HEK293 (cell line): ENCODE results near the gene CAD.

ENCODE experiments used
- CTCF ChIA-PET: fragments of 350-600 bp; formaldehyde crosslinking; extraction: SDS; loops from one replicate; lab custom pipeline; 2021; ENCODE audit warnings: antibody characterized with exemption; lab: Yijun Ruan, JAX
- POLR2A ChIA-PET: fragments of 300-600 bp; formaldehyde crosslinking; extraction: SDS; loops from one replicate; lab custom pipeline; 2020; ENCODE audit warnings: antibody characterized with exemption, inconsistent platforms; lab: Yijun Ruan, JAX
- H3K27ac ChIP-seq: fragments of 200-500 bp; sonication (Bioruptor generic); 2 replicates; pipeline ENCODE4 v1.5.1; 2014; ENCODE audit warnings: low read depth, low read length, control low read depth, inconsistent platforms; ENCODE audit errors: extremely low read depth
- H3K36me3 ChIP-seq, 2 experiments: fragments of 200-500 bp in 1 of 2; sonication (Bioruptor generic) in 1 of 2; 1 replicate in 1 of 2; 2 replicates in 1 of 2; pipeline ENCODE4 v1.5.1; 2014 to 2017; ENCODE audit warnings: inconsistent platforms in 2 of 2, low read length in 2 of 2; ENCODE audit not compliant: control insufficient read depth in 2 of 2, insufficient read depth in 1 of 2
- H3K4me1 ChIP-seq: fragments of 200-500 bp; sonication (Bioruptor generic); 2 replicates; pipeline ENCODE4 v1.5.1; 2014; ENCODE audit warnings: mild to moderate bottlenecking, low read length, inconsistent platforms; ENCODE audit not compliant: control insufficient read depth, insufficient read depth
- H3K4me3 ChIP-seq: 2 replicates; pipeline ENCODE4 v1.5.1; 2011; ENCODE audit warnings: low read depth, mild to moderate bottlenecking, control low read depth, low read length, moderate library complexity
- H3K9me3 ChIP-seq: fragments of 200-500 bp; sonication (Bioruptor generic); 2 replicates; pipeline ENCODE4 v1.5.1; 2014; ENCODE audit warnings: low read depth, low read length, inconsistent platforms; ENCODE audit not compliant: control insufficient read depth, insufficient read depth
- AEBP2 ChIP-seq: fragments of 450-650 bp; formaldehyde crosslinking; IDR thresholded peaks from 2 replicates; pipeline ENCODE4 v1.5.1; 2016; ENCODE audit warnings: missing biosample characterization, missing genetic modification characterization, borderline replicate concordance
- EGR2 ChIP-seq: fragments of 450-650 bp; formaldehyde crosslinking; IDR thresholded peaks from 2 replicates; pipeline ENCODE4 v1.5.1; 2016; ENCODE audit warnings: low read depth, missing biosample characterization, missing genetic modification characterization
- KLF7 ChIP-seq: fragments of 450-650 bp; formaldehyde crosslinking; IDR thresholded peaks from 2 replicates; pipeline ENCODE4 v1.5.1; 2016; ENCODE audit warnings: missing biosample characterization, missing genetic modification characterization, borderline replicate concordance
- MYNN ChIP-seq: fragments of 450-650 bp; formaldehyde crosslinking; IDR thresholded peaks from 2 replicates; pipeline ENCODE4 v1.5.1; 2016; ENCODE audit warnings: missing biosample characterization, missing genetic modification characterization, borderline replicate concordance
- REPIN1 ChIP-seq: fragments of 450-650 bp; formaldehyde crosslinking; IDR thresholded peaks from 2 replicates; pipeline ENCODE4 v1.5.1; 2017; ENCODE audit warnings: missing biosample characterization, missing genetic modification characterization, low read depth
- SCRT1 ChIP-seq: fragments of 450-650 bp; formaldehyde crosslinking; IDR thresholded peaks from 2 replicates; pipeline ENCODE4 v1.5.1; 2016; ENCODE audit warnings: missing biosample characterization, missing genetic modification characterization, borderline replicate concordance
- SCRT2 ChIP-seq: fragments of 450-650 bp; formaldehyde crosslinking; IDR thresholded peaks from 2 replicates; pipeline ENCODE4 v1.5.1; 2016; ENCODE audit warnings: missing biosample characterization, missing genetic modification characterization
- SP3 ChIP-seq: fragments of 450-650 bp; formaldehyde crosslinking; IDR thresholded peaks from 2 replicates; pipeline ENCODE4 v1.5.1; 2016; ENCODE audit warnings: missing biosample characterization, missing genetic modification characterization
- YY1 ChIP-seq: fragments of 450-650 bp; formaldehyde crosslinking; IDR thresholded peaks from 2 replicates; pipeline ENCODE4 v1.5.1; 2018; ENCODE audit warnings: missing biosample characterization, missing genetic modification characterization
- ZBTB17 ChIP-seq: fragments of 450-650 bp; formaldehyde crosslinking; IDR thresholded peaks from 2 replicates; pipeline ENCODE4 v1.5.1; 2016; ENCODE audit warnings: missing biosample characterization, missing genetic modification characterization
- ZBTB44 ChIP-seq: fragments of 450-650 bp; IDR thresholded peaks from 2 replicates; pipeline ENCODE4 v1.5.1; 2018; ENCODE audit warnings: missing biosample characterization, mild to moderate bottlenecking, missing genetic modification characterization
- ZFHX2 ChIP-seq: fragments of 450-650 bp; formaldehyde crosslinking; conservative IDR thresholded peaks from 2 replicates; pipeline ENCODE4 v1.5.1; 2016; ENCODE audit warnings: missing biosample characterization, missing genetic modification characterization
- ZNF140 ChIP-seq: fragments of 450-650 bp; formaldehyde crosslinking; IDR thresholded peaks from 2 replicates; pipeline ENCODE4 v1.5.1; 2016; ENCODE audit warnings: missing biosample characterization, missing genetic modification characterization
- ZNF248 ChIP-seq: fragments of 450-650 bp; formaldehyde crosslinking; IDR thresholded peaks from 2 replicates; pipeline ENCODE4 v1.5.1; 2017; ENCODE audit warnings: missing biosample characterization, missing genetic modification characterization
- ZNF561 ChIP-seq: fragments of 450-650 bp; IDR thresholded peaks from 2 replicates; pipeline ENCODE4 v1.5.1; 2018; ENCODE audit warnings: missing biosample characterization, missing genetic modification characterization, borderline replicate concordance
- ZNF596 ChIP-seq: fragments of 450-650 bp; IDR thresholded peaks from 2 replicates; pipeline ENCODE4 v1.5.0; 2018; ENCODE audit warnings: missing biosample characterization, mild to moderate bottlenecking, missing genetic modification characterization, moderate library complexity
- ZNF658 ChIP-seq: fragments of 450-650 bp; formaldehyde crosslinking; IDR thresholded peaks from 2 replicates; pipeline ENCODE4; 2016; ENCODE audit warnings: missing biosample characterization, missing genetic modification characterization
- ZSCAN16 ChIP-seq: fragments of 450-650 bp; formaldehyde crosslinking; IDR thresholded peaks from 2 replicates; pipeline ENCODE4 v1.5.1; 2016; ENCODE audit warnings: missing biosample characterization, missing genetic modification characterization
- ZSCAN23 ChIP-seq: fragments of 450-650 bp; formaldehyde crosslinking; IDR thresholded peaks from 2 replicates; pipeline ENCODE4 v1.5.1; 2016; ENCODE audit warnings: missing biosample characterization, missing genetic modification characterization
- ZXDB ChIP-seq: fragments of 450-650 bp; formaldehyde crosslinking; IDR thresholded peaks from 2 replicates; pipeline ENCODE4 v1.5.1; 2016; ENCODE audit warnings: missing biosample characterization, missing genetic modification characterization

Gene CAD

GRCh38 chr2:27205206-27205605, 12.0 kb upstream of the CAD start:
- no peaks in the 10 kb centered on the region for H3K4me1 ChIP-seq
- H3K4me3 ChIP-seq = no peak overlapping the region
- ChIA-PET POLR2A (no interaction called here), CTCF (interaction anchor here (1.3 kb wide), 2 partner anchors 12 to 14 kb away, joined by 4 read pairs; partner anchors contain the start of gene CAD)
- TF ChIP-seq ZFHX2 (tag by site-specific recombination) = no peak
- H3K27ac ChIP-seq = no peak overlapping the region
- peaks cover 0 to 90% of the 10 kb centered on the region in 2 experiments; a peak in 2 of 3 replicates for H3K36me3 ChIP-seq
- H3K9me3 ChIP-seq = no peaks in the 10 kb centered on the region

- TF ChIP-seq MYNN (tag by site-specific recombination) (no peak), SCRT2 (peak; percentile 97), SCRT1 (tag by site-specific recombination) (peak; percentile 86)
- Histone ChIP-seq H3K27ac (no peak overlapping the region), H3K36me3 (peaks cover 0 to 85% of the 10 kb centered on the region in 2 experiments; a peak in 2 of 3 replicates), H3K4me3 (no peak overlapping the region), H3K4me1 (0 out of 2 replicates have a peak, but pooled peaks cover 2% of the 10 kb centered on the region), H3K9me3 (no peaks in the 10 kb centered on the region)
- ChIA-PET CTCF (interaction anchor here (0.6 to 1.3 kb wide), 2 partner anchors 15 to 41 kb away, joined by 3 to 4 read pairs; no protein-coding TSS in a partner anchor), POLR2A (no interaction called here)
Measured at GRCh38 chr2:27206346-27206745, 10.8 kb upstream of the CAD start.

GRCh38 chr2:27208486-27209050, 8.6 kb upstream of the CAD start:
- Histone ChIP-seq H3K9me3 (no peaks in the 10 kb centered on the region), H3K4me3 (no peak overlapping the region), H3K36me3 (peaks cover under 1 to 68% of the 10 kb centered on the region in 2 experiments; a peak in 1 of 3 replicates), H3K27ac (no peak overlapping the region), H3K4me1 (0 out of 2 replicates have a peak, but pooled peaks cover 2% of the 10 kb centered on the region)
- no peak for TF ChIP-seq ZXDB (tag by site-specific recombination)
- no peak for TF ChIP-seq AEBP2 (tag by site-specific recombination)
- no peak for TF ChIP-seq YY1
- no peak for TF ChIP-seq ZNF561 (tag by site-specific recombination)
- TF ChIP-seq ZSCAN16 = no peak
- no peak for TF ChIP-seq ZNF140 (tag by site-specific recombination)
- no peak for TF ChIP-seq ZNF658 (tag by site-specific recombination)
- no peak for TF ChIP-seq SP3 (tag by site-specific recombination)
- no peak for TF ChIP-seq KLF7
- no peak for TF ChIP-seq ZSCAN23
- TF ChIP-seq ZBTB17 (tag by site-specific recombination) = no peak
- no peak for TF ChIP-seq ZBTB44 (tag by site-specific recombination)
- TF ChIP-seq ZNF596 (tag by site-specific recombination) = no peak
- no peak for TF ChIP-seq EGR2
- TF ChIP-seq REPIN1 (tag by site-specific recombination) = no peak
- no peak for TF ChIP-seq ZNF248 (tag by site-specific recombination)
- ChIA-PET POLR2A (no interaction called here), CTCF (no interaction called here)
